Measurements from ENCODE around the gene OR6C76.

DNA sequence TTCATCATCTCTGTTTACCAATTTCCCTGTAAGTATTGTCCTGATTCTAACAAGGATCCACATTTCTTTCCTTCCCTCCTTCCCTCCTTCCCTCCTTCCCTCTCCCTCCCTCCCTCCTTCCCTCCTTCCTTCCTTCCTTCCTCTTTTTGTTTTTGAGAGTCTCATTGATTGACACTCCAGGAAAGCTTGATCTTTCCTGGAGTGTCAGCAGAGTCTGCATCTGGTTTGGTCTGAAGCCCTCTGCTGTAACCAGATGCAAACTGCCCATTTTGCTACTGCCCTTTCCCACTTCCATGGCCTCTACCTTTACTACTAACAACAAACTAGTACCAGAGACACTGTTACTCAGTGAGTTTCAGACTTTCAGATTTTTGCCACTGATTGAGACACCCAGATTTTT, 40.2 kb upstream of the OR6C76 start:
- TF ChIP-seq, protein P1, sequence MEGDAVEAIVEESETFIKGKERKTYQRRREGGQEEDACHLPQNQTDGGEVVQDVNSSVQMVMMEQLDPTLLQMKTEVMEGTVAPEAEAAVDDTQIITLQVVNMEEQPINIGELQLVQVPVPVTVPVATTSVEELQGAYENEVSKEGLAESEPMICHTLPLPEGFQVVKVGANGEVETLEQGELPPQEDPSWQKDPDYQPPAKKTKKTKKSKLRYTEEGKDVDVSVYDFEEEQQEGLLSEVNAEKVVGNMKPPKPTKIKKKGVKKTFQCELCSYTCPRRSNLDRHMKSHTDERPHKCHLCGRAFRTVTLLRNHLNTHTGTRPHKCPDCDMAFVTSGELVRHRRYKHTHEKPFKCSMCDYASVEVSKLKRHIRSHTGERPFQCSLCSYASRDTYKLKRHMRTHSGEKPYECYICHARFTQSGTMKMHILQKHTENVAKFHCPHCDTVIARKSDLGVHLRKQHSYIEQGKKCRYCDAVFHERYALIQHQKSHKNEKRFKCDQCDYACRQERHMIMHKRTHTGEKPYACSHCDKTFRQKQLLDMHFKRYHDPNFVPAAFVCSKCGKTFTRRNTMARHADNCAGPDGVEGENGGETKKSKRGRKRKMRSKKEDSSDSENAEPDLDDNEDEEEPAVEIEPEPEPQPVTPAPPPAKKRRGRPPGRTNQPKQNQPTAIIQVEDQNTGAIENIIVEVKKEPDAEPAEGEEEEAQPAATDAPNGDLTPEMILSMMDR (optimal IDR thresholded peaks at IDR 0.05 in 1 of 3, IDR thresholded peaks at IDR 0.05 in 1 of 3, conservative IDR thresholded peaks at IDR 0.05 in 1 of 3; ENCODE audit: extremely low read depth in 1 of 3, insufficient read depth in 2 of 3, low read length in 3 of 3), result no peak
- no peak for TF ChIP-seq EZH2 (IDR thresholded peaks at IDR 0.05; ENCODE audit: low read length)

All from keratinocyte (primary cell).